GM19452 (cell line): ENCODE data around the gene CDCA4.

ENCODE experiments used
- ATAC-seq: cut with Tn5 transposase; IDR thresholded peaks from one replicate; pipeline ENCODE4 v1.9.1; 2021; ENCODE audit not compliant: unreplicated experiment

CDCA4 gene

DNA sequence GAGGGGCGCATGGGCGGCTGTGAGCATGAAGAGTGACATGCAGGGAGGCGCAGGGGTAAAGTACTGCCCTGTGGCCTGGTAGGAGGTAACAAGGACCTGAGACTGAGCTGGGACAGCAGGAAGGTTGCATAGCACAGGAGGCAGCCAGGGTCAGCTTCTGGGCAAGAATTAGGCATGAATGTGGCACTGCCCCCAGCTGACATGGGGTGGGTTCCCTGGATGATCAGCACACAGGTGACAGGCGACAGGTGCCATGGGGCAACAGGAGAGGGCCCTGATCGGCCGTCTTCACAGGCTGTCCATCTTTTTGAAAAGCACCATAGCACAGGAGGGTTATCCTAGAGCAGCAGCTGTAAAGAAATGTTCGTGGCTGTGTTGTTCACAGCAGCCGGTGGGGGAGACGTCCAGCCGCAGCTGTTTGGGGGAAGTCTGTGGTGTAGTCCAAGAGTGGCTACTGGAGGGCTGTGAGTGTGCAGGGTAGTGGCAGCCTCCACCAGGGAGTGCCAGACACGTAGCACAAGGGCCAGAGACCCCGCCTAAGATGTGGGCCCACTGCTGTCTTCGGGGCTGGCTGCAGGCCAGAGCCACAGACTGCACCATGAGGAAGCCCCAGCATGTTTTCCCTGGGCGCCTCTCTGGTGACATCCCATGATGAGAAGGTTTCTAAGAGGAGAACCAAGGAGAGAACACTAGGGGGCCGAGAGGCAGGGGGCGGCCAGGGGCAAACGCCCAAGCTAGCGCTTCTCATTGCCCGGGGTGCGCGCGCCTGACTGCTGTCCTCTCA, 26.9 kb downstream of the CDCA4 start:
- ATAC-seq: no peak

DNA sequence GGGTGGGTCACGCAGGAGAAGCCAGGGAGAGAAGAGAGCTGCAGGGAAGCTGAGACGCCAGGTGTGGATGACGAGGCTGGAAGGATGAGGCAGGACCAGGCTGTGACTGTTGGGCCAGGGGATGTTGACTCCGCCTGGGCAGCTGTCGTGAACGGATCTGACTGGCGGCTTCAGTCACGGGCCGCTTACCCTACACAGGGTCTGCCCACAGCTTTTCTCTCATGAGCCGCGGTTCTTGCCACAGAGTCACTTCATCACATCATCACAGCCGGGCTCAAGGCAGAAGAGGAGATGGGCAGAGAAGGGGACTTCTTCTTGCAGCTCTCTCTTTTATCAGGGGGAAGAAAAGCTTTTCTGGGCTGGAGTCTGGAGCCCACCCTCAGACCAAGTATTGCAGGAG, 27.6 kb downstream of the CDCA4 start:
- ATAC-seq: no peak

DNA sequence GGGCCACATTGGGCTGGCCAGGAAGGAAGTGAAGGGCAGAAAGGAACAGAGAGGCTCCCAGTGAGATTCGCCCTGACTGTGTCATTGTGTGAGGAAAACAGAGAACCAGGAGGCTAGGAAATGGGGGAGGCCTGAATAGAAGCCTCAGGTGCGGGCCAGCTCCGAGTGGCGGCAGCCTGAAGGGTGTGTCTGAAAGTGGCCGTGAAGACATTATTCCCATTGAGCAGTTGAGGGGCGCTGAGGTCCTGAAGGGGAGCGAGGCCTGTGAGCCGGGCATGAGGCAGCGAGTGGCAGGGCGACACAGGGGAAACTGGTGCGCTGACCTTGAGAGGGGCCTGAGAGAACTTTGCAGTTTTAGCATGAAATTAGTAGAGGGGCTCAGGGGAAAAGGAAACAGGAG, 28.4 kb downstream of the CDCA4 start:
- no peak for ATAC-seq

DNA sequence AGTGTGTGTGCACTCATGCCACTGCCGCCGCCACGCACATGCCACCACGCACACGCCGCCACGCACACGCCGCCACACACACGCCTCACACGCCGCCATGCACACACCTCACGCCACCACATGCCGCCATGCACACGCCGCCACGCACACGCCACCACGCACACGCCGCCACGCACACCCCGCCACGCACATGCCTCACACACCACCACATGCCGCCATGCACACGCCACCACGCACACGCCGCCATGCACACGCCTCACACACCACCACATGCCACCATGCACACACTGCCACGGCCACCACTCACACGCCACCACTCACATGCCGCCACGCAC, 29.0 kb downstream of the CDCA4 start:
- ATAC-seq: no peak

- ATAC-seq: no peak
These were observed 31.0 kb downstream of the CDCA4 start for GRCh38 chr14:104989951-104990303.

DNA sequence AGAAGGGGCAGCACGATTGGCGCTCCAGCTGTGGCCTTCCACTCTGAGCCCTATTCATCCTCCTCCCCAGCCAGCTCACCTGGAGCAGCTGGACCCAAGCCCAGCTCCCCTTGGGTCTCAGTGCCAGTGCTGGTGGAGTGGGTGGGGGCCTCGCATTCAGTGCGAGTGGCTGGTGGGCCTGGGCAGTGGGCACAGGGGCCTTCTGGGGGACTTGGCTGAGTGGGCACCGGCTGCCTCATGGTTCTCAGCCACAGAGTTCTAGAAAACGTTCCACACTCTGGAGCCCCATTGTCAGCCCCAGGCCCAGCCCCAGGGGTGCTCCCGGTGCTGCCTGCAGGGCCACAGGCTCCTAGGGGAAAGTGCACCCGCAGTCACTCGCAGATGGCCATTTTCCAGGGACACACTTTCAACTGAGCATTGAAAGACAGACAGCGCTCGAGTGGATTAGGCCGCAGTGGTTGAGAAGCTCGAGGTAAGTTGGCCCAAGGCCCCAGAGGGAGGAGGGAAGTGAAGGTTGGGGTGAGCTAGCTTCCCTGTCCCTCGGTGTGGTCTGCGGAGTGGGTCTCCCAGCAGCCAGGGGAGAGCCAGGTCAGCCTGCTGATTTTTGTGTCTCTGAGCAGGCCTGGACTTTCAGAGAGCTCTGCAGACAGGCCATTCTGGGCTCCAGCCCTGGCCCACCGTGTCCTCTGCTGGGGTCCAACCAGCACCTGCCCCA, 31.5 kb downstream of the CDCA4 start:
- ATAC-seq: no peak

- no peak for ATAC-seq
These were observed 34.3 kb downstream of the CDCA4 start for GRCh38 chr14:104986487-104987164.

GRCh38 chr14:104985675-104986486, 35.0 kb downstream of the CDCA4 start, which contains the start of gene CLBA1:
TSS of gene CLBA1 (plus strand) at chr14:104985788. CDS start at chr14:104986432, 644 bp downstream.
- peak; percentile 93 for ATAC-seq

- ATAC-seq: no peak
These were observed 36.6 kb downstream of the CDCA4 start for GRCh38 chr14:104984056-104984894.

DNA sequence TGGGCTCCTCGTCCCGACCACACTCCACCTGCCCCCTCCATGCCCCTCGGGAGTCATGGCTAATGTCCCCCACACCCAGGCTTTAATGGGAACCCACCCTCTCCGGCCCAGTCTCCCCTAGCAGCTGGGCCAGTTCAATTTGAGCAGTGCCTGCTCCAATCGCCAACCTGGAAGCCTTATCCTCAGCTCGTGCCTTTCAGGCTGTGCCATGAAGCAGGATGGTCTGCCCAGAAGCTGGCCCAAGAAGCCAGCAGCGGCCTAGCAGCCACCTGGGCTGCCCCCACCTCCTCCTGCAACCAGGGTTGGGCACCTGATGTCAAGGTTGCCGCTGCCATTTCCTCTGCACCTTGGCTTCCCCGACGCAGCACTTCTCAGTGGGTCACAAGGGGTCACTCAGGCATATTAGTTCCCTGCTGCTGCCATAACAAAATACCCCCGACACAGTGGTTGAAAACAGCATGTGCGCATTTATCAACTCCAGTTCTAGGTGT, 37.6 kb downstream of the CDCA4 start:
- ATAC-seq: no peak

DNA sequence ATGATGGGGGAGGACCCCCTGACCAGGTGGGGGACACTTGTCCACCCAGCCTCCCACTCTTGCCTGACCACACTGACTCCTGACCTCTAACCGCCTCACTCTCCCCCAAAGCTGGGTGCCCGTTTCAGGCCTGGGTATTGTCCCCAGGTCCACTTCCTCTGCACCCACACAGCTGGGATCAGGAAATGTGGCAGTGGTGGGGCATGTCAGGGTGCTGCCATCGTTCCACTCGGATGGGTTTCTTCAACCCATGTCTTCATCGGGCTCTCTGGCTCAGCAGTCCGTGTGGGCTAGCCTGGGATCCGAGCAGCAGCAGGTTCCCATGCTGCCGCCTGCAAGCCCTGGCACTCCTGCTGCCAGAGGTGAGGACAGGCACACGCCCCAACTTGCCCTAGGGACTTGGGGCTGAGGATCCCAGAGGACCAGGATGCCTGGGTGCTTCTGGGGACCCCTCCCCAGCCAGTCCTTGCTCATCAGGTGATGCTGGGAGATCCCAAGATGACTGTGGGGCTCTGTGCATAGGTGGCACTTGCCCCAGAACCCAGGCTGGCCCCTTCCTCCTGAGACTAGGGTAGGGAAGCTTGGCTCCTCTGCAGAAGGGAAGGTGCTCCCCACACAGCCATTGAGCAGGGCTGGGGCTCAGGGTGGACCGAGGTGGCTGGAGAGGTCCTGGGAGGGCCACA, 38.2 kb downstream of the CDCA4 start:
- ATAC-seq: no peak

GRCh38 chr14:104981699-104982541, 39.0 kb downstream of the CDCA4 start:
- ATAC-seq: no peak

DNA sequence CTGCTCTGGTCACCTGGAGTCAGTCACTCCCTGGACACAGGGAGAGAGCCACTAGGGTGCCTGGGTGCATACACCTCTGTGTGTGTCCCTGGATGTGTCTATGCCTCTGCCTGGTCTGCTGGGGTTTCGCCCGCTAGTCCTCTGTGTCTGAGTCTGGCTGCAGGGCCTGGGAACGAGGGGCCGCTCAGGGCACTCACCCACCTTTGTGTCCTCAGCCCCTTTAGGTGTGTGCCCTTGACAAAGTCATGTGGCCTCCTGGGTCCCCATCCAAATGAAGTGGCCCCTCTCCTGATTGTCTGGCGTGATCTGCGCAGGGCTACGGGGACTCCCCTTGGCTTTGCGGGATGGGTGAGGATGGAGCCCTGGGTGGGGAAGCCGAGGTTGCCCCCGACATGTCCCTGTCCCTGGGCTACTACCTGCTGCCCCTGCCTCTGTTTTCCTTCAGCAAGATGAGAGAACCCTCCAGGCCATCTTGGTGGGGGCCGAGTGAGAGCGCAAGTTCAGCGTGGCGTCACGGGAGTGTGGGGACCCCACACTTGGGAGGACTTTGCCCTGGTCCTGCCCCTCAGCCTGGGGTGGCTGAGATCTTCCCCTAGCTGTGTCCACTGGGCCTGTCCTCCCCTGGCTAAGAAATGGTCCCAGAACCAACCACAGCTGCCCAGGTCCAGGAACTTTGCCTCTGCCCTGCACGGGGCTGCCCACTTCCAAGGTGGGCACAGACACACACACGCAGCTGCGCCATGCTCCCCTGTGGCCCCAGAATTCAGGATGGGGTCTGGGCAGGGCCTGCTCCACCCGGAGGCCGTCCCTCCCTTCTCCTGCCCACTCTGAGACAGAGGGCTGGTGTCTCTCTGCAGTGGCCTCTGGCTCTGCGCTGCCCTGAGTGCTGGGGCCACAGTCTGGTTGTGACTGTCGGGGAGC, 40.0 kb downstream of the CDCA4 start:
- no peak for ATAC-seq

DNA sequence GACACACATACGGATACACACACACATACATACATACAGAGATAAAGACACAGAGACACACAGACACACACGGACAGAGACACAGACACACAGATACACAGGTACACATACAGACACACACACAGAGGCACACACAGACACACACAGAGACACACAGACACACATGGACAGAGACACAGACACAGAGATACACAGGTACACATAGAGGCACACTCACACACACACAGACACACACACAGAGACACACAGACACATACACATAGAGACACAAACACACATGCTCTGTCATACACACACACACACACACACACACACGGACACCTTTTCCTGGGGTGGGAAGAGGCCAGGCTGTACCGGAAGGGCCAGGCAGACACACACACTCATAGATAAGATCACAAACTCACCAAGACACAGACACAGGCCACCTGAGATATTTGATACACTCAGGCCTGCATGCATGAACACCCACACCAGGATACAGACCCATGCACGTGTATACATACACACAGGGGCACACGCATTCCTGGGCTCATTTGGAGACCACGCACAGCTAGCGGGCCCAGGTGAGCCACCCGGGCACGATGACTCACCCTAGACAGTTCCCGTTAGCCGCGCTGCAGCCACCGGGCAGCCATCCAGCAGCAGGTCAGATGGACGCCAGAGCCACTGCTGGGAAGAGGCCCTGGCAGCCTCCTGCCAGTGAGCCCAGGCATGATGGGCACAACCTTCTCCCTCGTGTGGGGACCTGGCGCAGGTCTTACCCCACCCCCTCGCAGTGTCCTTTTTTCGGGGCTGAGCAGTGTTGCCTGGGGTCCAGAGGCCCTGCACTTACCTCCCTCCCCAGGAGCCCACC, 40.9 kb downstream of the CDCA4 start:
- no peak for ATAC-seq

DNA sequence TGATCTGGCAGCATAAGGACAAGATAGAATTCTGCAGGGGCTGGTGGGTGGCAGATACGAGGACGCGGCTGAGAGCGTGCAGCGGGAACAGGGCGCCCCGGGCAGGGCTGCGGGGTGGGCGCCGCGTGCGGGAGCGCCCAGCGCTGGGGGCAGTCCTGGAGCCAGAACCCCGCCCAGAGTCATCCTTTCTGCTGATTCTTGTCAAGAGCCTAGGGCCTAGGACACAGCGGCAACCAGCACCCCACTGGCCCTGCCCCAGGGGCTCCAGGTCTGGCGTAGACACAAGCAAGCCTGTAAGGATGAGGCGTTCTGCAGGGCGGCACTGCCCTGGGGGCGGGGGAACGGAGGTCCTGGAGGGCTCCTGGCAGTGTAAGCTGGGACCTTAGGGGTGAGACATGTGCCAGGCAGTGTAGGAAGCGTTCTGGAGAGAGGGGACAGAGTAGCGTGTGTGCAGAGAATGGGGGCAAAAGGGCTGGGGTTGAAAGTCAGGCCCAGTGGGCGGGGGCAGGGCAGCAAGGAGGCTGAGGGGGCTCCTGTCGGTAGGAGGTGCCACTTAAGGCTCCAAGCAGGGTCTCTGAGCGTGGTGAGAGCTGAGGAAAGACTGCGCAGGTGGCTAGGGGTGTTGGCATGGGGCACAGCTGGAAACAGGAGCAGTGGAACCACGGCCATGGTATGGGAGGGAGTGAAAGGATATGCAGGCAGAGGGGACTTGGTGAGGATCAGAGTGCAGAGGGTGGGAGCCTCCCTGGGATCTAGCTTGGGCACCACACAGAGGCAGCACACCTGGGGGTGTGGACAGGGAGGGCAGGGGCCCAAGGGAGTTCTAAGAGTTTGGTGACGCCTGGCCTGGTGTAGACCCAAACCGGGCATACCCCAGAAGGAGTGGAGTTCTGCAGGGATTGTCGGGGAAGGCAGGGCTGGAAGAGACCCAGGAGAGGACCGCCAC, 41.9 kb downstream of the CDCA4 start:
- no peak for ATAC-seq
